Endodermal cell (in vitro differentiated cells): ENCODE results near the gene FMNL2. TPM values are rescaled to one million over a fixed set of nuclear protein-coding genes. Genes with fewer than 3 reads are reported as not detected.

Experiments used
- DNase-seq: peaks from one replicate; pipeline ENCODE4 v3.0.0-alpha.2; 2017
- H3K27ac ChIP-seq: 2 replicates; pipeline ENCODE4 v1.5.1; 2013; ENCODE audit warnings: mild to moderate bottlenecking, low read depth, low read length, moderate library complexity
- H3K27me3 ChIP-seq: 2 replicates; pipeline ENCODE4 v1.6.1; 2013; ENCODE audit warnings: mild to moderate bottlenecking, low read length, moderate library complexity; ENCODE audit not compliant: insufficient read depth, control insufficient read depth, poor library complexity, severe bottlenecking
- H3K36me3 ChIP-seq: 2 replicates; pipeline ENCODE4 v1.7.0; 2013; ENCODE audit warnings: mild to moderate bottlenecking, low read length, moderate library complexity; ENCODE audit not compliant: control insufficient read depth, insufficient read depth
- H3K4me1 ChIP-seq: one replicate; pipeline ENCODE4 v1.7.0; 2013; ENCODE audit warnings: low read length; ENCODE audit not compliant: control insufficient read depth, insufficient read depth
- H3K4me3 ChIP-seq: 2 replicates; pipeline ENCODE4 v1.5.1; 2013; ENCODE audit warnings: mild to moderate bottlenecking, low read length, moderate library complexity
- H3K9ac ChIP-seq: 2 replicates; pipeline ENCODE4 v1.6.1; 2013; ENCODE audit warnings: mild to moderate bottlenecking, low read length, moderate library complexity; ENCODE audit not compliant: poor library complexity, severe bottlenecking; ENCODE audit errors: extremely low read depth
- H3K9me3 ChIP-seq: 2 replicates; pipeline ENCODE4 v1.6.1; 2013; ENCODE audit warnings: mild to moderate bottlenecking, low read length, moderate library complexity; ENCODE audit not compliant: control insufficient read depth
- H3K27ac Mint-ChIP-seq: 2 replicates; pipeline ENCODE4 v1.8.0; 2020; ENCODE audit warnings: mixed read lengths
- H3K27me3 Mint-ChIP-seq: 2 replicates; pipeline ENCODE4 v1.8.0; 2021; ENCODE audit warnings: mild to moderate bottlenecking, mixed read lengths; ENCODE audit not compliant: insufficient read depth
- H3K36me3 Mint-ChIP-seq: 2 replicates; pipeline ENCODE4 v1.8.0; 2020; ENCODE audit warnings: low read depth, mixed read lengths
- H3K4me1 Mint-ChIP-seq: 2 replicates; pipeline ENCODE4 v1.8.0; 2020; ENCODE audit warnings: mixed read lengths
- H3K4me3 Mint-ChIP-seq: 2 replicates; pipeline ENCODE4 v1.8.0; 2020; ENCODE audit warnings: mild to moderate bottlenecking, moderate library complexity, mixed read lengths
- H3K9me3 Mint-ChIP-seq: 2 replicates; pipeline ENCODE4 v1.8.0; 2020; ENCODE audit warnings: mild to moderate bottlenecking, mixed read lengths
- WGBS, 2 experiments: methylation state at CpG; one replicate each; pipeline versions ENCODE4 v1.1.5 to v1.1.7; 2013; ENCODE audit warnings: missing lambda C conversion rate in 2 of 2, mixed read lengths in 1 of 2; ENCODE audit not compliant: insufficient coverage in 1 of 2, insufficient read length in 1 of 2; 5-methylcytosine and 5-hydroxymethylcytosine counted together
- total RNA-seq, 2 donors: library from RNA; stranded (reverse); fragmentation: NEBNext Ultra II Directional in 1 of 2; extraction: Animal tissue kit (Norgen Biotek cat#: 25700) in 1 of 2; gene quantifications; 2 replicates in 1 of 2; 3 replicates in 1 of 2; pipeline ENCODE4 v1.2.1, GENCODE V29; 2021
- TF ChIP-seq, protein P1 (sequence below): fragments of 200-600 bp; sonication (generic); conservative IDR thresholded peaks from 2 replicates; pipeline ENCODE4 v1.5.0; 2021; ENCODE audit warnings: antibody characterized with exemption, mild to moderate bottlenecking

The FMNL2 gene
- total RNA-seq, 2 donors from 2014 or later: 49.4 to 51.8 TPM

DNA sequence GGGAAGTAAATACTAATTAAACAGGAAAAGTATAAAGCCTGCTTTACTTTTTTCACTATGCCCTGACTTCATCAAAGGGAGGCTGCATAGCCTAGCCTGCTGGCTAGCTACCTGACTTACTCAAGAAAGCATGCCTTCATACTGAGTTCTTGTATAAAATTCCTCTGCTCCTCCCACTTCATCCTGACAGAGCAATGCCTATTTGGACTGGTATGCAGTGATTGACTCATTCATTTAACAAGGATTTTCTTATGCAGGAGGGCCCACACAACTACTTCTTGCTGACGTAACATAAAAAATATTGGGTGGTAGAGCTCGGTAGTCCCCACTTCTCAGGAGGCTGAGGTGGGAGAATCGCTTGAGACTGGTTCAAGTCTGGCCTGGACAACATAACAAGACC is 311.8 kb downstream of the FMNL2 start:
- TF ChIP-seq, protein P1, sequence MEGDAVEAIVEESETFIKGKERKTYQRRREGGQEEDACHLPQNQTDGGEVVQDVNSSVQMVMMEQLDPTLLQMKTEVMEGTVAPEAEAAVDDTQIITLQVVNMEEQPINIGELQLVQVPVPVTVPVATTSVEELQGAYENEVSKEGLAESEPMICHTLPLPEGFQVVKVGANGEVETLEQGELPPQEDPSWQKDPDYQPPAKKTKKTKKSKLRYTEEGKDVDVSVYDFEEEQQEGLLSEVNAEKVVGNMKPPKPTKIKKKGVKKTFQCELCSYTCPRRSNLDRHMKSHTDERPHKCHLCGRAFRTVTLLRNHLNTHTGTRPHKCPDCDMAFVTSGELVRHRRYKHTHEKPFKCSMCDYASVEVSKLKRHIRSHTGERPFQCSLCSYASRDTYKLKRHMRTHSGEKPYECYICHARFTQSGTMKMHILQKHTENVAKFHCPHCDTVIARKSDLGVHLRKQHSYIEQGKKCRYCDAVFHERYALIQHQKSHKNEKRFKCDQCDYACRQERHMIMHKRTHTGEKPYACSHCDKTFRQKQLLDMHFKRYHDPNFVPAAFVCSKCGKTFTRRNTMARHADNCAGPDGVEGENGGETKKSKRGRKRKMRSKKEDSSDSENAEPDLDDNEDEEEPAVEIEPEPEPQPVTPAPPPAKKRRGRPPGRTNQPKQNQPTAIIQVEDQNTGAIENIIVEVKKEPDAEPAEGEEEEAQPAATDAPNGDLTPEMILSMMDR: no peak
- no peaks in the 10 kb centered on the region for H3K27me3 Mint-ChIP-seq
- Histone ChIP-seq H3K36me3 (peaks cover 85% of the 10 kb centered on the region), H3K9ac (no peak overlapping the region), H3K27me3 (no peaks in the 10 kb centered on the region), H3K4me1 (no peaks in the 10 kb centered on the region), H3K4me3 (no peak overlapping the region), H3K9me3 (no peaks in the 10 kb centered on the region), H3K27ac (no peak overlapping the region)
- H3K27ac Mint-ChIP-seq: peak overlapping the region; percentile 42
- no peak overlapping the region for H3K4me3 Mint-ChIP-seq
- WGBS, 2 experiments: 95% methylated on average over 3 of the region's 3 CpGs; no CpG with 5 or more reads in 1 of the 2 experiments
- H3K4me1 Mint-ChIP-seq: peaks cover 7% of the 10 kb centered on the region
- H3K36me3 Mint-ChIP-seq: peaks cover 41% of the 10 kb centered on the region
- H3K9me3 Mint-ChIP-seq: no peaks in the 10 kb centered on the region
- no peak for DNase-seq

DNA sequence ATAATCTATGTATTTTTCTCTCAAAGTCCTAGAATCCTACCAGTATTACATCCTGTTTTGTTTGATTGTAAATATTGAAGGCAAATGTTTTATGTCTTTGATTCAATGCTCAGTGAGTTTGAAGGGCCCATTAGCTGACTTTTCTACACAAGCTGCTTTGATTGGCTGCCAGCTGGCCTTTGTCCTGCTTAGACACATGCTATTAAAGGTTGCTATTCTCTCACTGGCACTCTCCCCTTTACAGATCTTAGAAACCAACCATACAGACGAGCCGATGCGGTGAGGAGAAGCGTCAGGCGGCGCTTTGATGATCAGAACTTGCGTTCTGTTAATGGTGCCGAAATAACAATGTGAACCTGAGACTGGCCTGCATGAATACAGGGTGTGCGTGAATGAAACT is 312.6 kb downstream of the FMNL2 start:
- TF ChIP-seq, protein P1: no peak
- H3K27ac ChIP-seq: peak overlapping the region; percentile 50
- Mint-ChIP-seq H3K27me3 (no peaks in the 10 kb centered on the region), H3K27ac (peak overlapping the region; percentile 1), H3K4me3 (no peak overlapping the region), H3K9me3 (no peaks in the 10 kb centered on the region), H3K36me3 (peaks cover 34% of the 10 kb centered on the region), H3K4me1 (peaks cover 7% of the 10 kb centered on the region)
- H3K9ac ChIP-seq: no peak overlapping the region
- peaks cover 86% of the 10 kb centered on the region for H3K36me3 ChIP-seq
- DNase-seq: no peak
- H3K4me3 ChIP-seq: no peak overlapping the region
- H3K4me1 ChIP-seq: peaks cover 3% of the 10 kb centered on the region
- 91 to 95% methylated on average over 9 of the region's 9 CpGs for WGBS, 2 experiments
- no peaks in the 10 kb centered on the region for H3K27me3 ChIP-seq
- no peaks in the 10 kb centered on the region for H3K9me3 ChIP-seq

DNA sequence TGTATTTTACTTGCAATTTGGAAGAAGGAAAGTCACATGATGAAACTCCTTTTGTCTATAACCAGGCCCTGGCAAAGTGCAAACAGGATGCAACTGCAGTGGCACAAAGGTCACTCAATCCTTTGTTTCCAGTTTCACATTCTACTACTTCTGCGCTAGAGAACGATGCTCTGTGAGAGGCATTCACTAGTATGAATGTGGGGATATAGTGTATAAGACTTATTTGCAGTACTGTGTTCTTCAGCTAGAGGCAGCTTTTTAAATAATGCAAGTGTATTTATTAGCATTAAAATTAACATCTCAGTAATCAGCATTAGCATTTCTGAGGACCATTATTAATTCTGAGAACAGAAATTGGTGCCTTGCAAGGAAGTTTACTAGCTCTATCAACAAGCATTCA is 313.4 kb downstream of the FMNL2 start:
- Mint-ChIP-seq H3K36me3 (peaks cover 28% of the 10 kb centered on the region), H3K27me3 (no peaks in the 10 kb centered on the region), H3K4me3 (no peak overlapping the region), H3K27ac (no peak overlapping the region), H3K4me1 (peaks cover 7% of the 10 kb centered on the region), H3K9me3 (no peaks in the 10 kb centered on the region)
- Histone ChIP-seq H3K9me3 (no peaks in the 10 kb centered on the region), H3K4me1 (peaks cover 5% of the 10 kb centered on the region), H3K9ac (no peak overlapping the region), H3K27ac (peak overlapping the region; percentile 10), H3K36me3 (peaks cover 85% of the 10 kb centered on the region), H3K27me3 (no peaks in the 10 kb centered on the region), H3K4me3 (no peak overlapping the region)
- no peak for DNase-seq
- WGBS, 2 experiments: 42% methylated on average over 2 of the region's 2 CpGs; no CpG with 5 or more reads in 1 of the 2 experiments
- TF ChIP-seq, protein P1: peak; percentile 53
